K562 (cell line): ENCODE measurements around the gene PA2G4. TPM values are rescaled to one million over a fixed set of nuclear protein-coding genes. Genes with fewer than 3 reads are reported as not detected.

Experiments
- ARNT ChIP-seq, 2 experiments: fragments of 450-650 bp; IDR thresholded peaks; 2 replicates each; pipeline ENCODE4 v1.6.1; 2016; ENCODE audit warnings: mild to moderate bottlenecking in 1 of 2
- BCOR ChIP-seq: fragments of 450-650 bp; IDR thresholded peaks from 2 replicates; pipeline ENCODE4 v1.6.1; 2016
- CREM ChIP-seq: IDR thresholded peaks from 2 replicates; pipeline ENCODE4 v1.6.1; 2014; ENCODE audit warnings: antibody characterized with exemption, low read depth
- FOXK1 ChIP-seq: sonication (generic); formaldehyde crosslinking; IDR thresholded peaks from 2 replicates; pipeline ENCODE4 v1.8.0; 2022; ENCODE audit warnings: missing genetic modification reagents, mild to moderate bottlenecking, borderline replicate concordance
- HIVEP1 ChIP-seq: fragments of 250-450 bp; sonication (Bioruptor Pico); IDR thresholded peaks from 2 replicates; pipeline ENCODE4 v1.4.0; 2020; ENCODE audit warnings: mild to moderate bottlenecking
- MED1 ChIP-seq: sonication (generic); formaldehyde crosslinking; IDR thresholded peaks from 2 replicates; pipeline ENCODE4 v1.8.1; 2023; ENCODE audit warnings: missing genetic modification reagents, borderline replicate concordance
- MTF1 ChIP-seq: fragments of 250-450 bp; sonication (Bioruptor Pico); IDR thresholded peaks from 2 replicates; pipeline ENCODE4 v1.9.0; 2021; ENCODE audit warnings: moderate library complexity, mild to moderate bottlenecking, inconsistent platforms, borderline replicate concordance
- MXI1 ChIP-seq: IDR thresholded peaks from 2 replicates; pipeline ENCODE4 v1.6.1; 2011; ENCODE audit warnings: low read depth, mild to moderate bottlenecking, improper control_type of control experiment, low read length
- NEUROD1 ChIP-seq: fragments of 150-350 bp; IDR thresholded peaks from 2 replicates; pipeline ENCODE4 v1.6.1; 2014; ENCODE audit warnings: borderline replicate concordance, low read length, low read depth; ENCODE audit not compliant: partially characterized antibody
- PHF20 ChIP-seq: fragments of 450-650 bp; IDR thresholded peaks from 2 replicates; pipeline ENCODE4 v1.6.1; 2018; ENCODE audit not compliant: partially characterized antibody
- POLR2A ChIP-seq: fragments of 450-650 bp; conservative IDR thresholded peaks from 2 replicates; pipeline ENCODE4 v1.6.1; 2016
- TFAP4 ChIP-seq: sonication (generic); formaldehyde crosslinking; IDR thresholded peaks from 2 replicates; pipeline ENCODE4 v1.8.0; 2022; ENCODE audit warnings: missing genetic modification reagents, mild to moderate bottlenecking, moderate library complexity, borderline replicate concordance
- ZBED1 ChIP-seq: IDR thresholded peaks from 2 replicates; pipeline ENCODE4 v1.6.1; 2014
- ZNF121 ChIP-seq: sonication (generic); formaldehyde crosslinking; conservative IDR thresholded peaks from 2 replicates; pipeline ENCODE4 v1.8.0; 2022; ENCODE audit warnings: missing genetic modification reagents
- ZNF76 ChIP-seq: fragments of 250-450 bp; sonication (Bioruptor Pico); IDR thresholded peaks from 2 replicates; pipeline ENCODE4 v1.4.0; 2020; ENCODE audit warnings: mild to moderate bottlenecking, moderate library complexity, borderline replicate concordance
- polyA plus RNA-seq, 8 experiments: library from polyadenylated mRNA; depleted of rRNA in 4 of 8; stranded (reverse) in 5 of 8; unstranded in 3 of 8; fragments of >200 nt; fragmentation: Nextera tagmentation in 2 of 8; fragmentation: Illumina TruSeq in 1 of 8; extraction: Ambion mirVana in 2 of 8; extraction: Trizol in 1 of 8; gene quantifications; 2 replicates each; pipeline versions ENCODE4 v1.2.1 to v1.2.3, GENCODE V29; 2011 to 2014; ENCODE audit warnings: inconsistent platforms in 1 of 8, missing spikeins in 1 of 8
- total RNA-seq, 7 experiments: library from RNA; depleted of rRNA in 6 of 7; stranded (reverse); fragments of >200 nt in 6 of 7; fragmentation: Illumina TruSeq in 2 of 7; extraction: Trizol in 2 of 7; gene quantifications; 2 replicates each; pipeline versions ENCODE4 v1.2.1 to v1.2.3, GENCODE V29; 2011 to 2021; ENCODE audit warnings: low replicate concordance in 1 of 7
- TF ChIP-seq, protein P1 (sequence below): fragments of 250-450 bp; sonication (Bioruptor Pico); IDR thresholded peaks from 2 replicates; pipeline ENCODE4 v1.9.0; 2021; ENCODE audit warnings: mild to moderate bottlenecking, inconsistent platforms
- TF ChIP-seq, protein P2 (sequence below): fragments of 250-450 bp; sonication (Bioruptor Pico); IDR thresholded peaks from 2 replicates; pipeline ENCODE4 v1.5.0; 2022; ENCODE audit warnings: mild to moderate bottlenecking
- TF ChIP-seq, protein P3 (sequence below): fragments of 250-450 bp; sonication (Bioruptor Pico); IDR thresholded peaks from 2 replicates; pipeline ENCODE4 v1.5.1; 2021; ENCODE audit warnings: mild to moderate bottlenecking
- TF ChIP-seq, protein P4 (sequence below): sonication (generic); formaldehyde crosslinking; IDR thresholded peaks from 2 replicates; pipeline ENCODE4 v1.8.1; 2023; ENCODE audit warnings: mild to moderate bottlenecking, missing genetic modification reagents

The PA2G4 gene
- total and polyA plus RNA-seq, 9 of the 15 experiments (the other 6 are each of a cell fraction or from before 2014, with no cell fraction given): 230 to 925 (median 638) TPM

GRCh38 chr12:56157201-56158028 lies 53.1 kb downstream of the PA2G4 start (continued):
- TF ChIP-seq FOXK1 (CRISPR knock-in tag) (no peak), MTF1 (CRISPR knock-in tag) (no peak), PHF20 (no peak), HIVEP1 (no peak), CREM (no peak), MED1 (CRISPR knock-in tag) (no peak), MXI1 (no peak), ARNT (IDR thresholded peaks at IDR 0.05) (no peak), ZBED1 (no peak), NEUROD1 (peak; percentile 60), TFAP4 (CRISPR knock-in tag) (peak; percentile 21; the same call in 1 of the 2 replicates), BCOR (peak; percentile 6; the same call in 1 of the 2 replicates), ZNF76 (CRISPR knock-in tag) (no peak), ZNF121 (CRISPR knock-in tag) (peak; percentile 87), POLR2A (peak; percentile 60; the same call in 1 of the 2 replicates)
- TF ChIP-seq, protein P1, sequence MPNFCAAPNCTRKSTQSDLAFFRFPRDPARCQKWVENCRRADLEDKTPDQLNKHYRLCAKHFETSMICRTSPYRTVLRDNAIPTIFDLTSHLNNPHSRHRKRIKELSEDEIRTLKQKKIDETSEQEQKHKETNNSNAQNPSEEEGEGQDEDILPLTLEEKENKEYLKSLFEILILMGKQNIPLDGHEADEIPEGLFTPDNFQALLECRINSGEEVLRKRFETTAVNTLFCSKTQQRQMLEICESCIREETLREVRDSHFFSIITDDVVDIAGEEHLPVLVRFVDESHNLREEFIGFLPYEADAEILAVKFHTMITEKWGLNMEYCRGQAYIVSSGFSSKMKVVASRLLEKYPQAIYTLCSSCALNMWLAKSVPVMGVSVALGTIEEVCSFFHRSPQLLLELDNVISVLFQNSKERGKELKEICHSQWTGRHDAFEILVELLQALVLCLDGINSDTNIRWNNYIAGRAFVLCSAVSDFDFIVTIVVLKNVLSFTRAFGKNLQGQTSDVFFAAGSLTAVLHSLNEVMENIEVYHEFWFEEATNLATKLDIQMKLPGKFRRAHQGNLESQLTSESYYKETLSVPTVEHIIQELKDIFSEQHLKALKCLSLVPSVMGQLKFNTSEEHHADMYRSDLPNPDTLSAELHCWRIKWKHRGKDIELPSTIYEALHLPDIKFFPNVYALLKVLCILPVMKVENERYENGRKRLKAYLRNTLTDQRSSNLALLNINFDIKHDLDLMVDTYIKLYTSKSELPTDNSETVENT (CRISPR knock-in tag): 0 out of 2 replicates have a peak, but pooled peaks have one; percentile 56
- TF ChIP-seq, protein P2, sequence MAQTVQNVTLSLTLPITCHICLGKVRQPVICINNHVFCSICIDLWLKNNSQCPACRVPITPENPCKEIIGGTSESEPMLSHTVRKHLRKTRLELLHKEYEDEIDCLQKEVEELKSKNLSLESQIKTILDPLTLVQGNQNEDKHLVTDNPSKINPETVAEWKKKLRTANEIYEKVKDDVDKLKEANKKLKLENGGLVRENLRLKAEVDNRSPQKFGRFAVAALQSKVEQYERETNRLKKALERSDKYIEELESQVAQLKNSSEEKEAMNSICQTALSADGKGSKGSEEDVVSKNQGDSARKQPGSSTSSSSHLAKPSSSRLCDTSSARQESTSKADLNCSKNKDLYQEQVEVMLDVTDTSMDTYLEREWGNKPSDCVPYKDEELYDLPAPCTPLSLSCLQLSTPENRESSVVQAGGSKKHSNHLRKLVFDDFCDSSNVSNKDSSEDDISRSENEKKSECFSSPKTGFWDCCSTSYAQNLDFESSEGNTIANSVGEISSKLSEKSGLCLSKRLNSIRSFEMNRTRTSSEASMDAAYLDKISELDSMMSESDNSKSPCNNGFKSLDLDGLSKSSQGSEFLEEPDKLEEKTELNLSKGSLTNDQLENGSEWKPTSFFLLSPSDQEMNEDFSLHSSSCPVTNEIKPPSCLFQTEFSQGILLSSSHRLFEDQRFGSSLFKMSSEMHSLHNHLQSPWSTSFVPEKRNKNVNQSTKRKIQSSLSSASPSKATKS (CRISPR knock-in tag): no peak
- TF ChIP-seq, protein P3, sequence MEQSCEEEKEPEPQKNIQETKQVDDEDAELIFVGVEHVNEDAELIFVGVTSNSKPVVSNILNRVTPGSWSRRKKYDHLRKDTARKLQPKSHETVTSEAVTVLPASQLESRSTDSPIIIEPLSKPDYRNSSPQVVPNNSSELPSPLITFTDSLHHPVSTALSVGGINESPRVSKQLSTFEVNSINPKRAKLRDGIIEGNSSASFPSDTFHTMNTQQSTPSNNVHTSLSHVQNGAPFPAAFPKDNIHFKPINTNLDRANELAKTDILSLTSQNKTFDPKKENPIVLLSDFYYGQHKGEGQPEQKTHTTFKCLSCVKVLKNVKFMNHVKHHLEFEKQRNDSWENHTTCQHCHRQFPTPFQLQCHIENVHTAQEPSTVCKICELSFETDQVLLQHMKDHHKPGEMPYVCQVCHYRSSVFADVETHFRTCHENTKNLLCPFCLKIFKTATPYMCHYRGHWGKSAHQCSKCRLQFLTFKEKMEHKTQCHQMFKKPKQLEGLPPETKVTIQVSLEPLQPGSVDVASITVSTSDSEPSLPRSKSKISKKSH: no peak
- TF ChIP-seq, protein P4, sequence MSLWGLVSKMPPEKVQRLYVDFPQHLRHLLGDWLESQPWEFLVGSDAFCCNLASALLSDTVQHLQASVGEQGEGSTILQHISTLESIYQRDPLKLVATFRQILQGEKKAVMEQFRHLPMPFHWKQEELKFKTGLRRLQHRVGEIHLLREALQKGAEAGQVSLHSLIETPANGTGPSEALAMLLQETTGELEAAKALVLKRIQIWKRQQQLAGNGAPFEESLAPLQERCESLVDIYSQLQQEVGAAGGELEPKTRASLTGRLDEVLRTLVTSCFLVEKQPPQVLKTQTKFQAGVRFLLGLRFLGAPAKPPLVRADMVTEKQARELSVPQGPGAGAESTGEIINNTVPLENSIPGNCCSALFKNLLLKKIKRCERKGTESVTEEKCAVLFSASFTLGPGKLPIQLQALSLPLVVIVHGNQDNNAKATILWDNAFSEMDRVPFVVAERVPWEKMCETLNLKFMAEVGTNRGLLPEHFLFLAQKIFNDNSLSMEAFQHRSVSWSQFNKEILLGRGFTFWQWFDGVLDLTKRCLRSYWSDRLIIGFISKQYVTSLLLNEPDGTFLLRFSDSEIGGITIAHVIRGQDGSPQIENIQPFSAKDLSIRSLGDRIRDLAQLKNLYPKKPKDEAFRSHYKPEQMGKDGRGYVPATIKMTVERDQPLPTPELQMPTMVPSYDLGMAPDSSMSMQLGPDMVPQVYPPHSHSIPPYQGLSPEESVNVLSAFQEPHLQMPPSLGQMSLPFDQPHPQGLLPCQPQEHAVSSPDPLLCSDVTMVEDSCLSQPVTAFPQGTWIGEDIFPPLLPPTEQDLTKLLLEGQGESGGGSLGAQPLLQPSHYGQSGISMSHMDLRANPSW (CRISPR knock-in tag): no peak
